HG02852 (cell line): ENCODE measurements around the gene ASPSCR1.
"Not testable (repeated sequence)": the region's sequence is repeated elsewhere in the genome, so short reads cannot be mapped to it uniquely, and the experiment has no call there.

Experiments
- ATAC-seq: cut with Tn5 transposase; IDR thresholded peaks from one replicate; pipeline ENCODE4 v1.9.1; 2021; ENCODE audit warnings: mild to moderate bottlenecking, moderate library complexity; ENCODE audit not compliant: unreplicated experiment

Gene ASPSCR1

DNA sequence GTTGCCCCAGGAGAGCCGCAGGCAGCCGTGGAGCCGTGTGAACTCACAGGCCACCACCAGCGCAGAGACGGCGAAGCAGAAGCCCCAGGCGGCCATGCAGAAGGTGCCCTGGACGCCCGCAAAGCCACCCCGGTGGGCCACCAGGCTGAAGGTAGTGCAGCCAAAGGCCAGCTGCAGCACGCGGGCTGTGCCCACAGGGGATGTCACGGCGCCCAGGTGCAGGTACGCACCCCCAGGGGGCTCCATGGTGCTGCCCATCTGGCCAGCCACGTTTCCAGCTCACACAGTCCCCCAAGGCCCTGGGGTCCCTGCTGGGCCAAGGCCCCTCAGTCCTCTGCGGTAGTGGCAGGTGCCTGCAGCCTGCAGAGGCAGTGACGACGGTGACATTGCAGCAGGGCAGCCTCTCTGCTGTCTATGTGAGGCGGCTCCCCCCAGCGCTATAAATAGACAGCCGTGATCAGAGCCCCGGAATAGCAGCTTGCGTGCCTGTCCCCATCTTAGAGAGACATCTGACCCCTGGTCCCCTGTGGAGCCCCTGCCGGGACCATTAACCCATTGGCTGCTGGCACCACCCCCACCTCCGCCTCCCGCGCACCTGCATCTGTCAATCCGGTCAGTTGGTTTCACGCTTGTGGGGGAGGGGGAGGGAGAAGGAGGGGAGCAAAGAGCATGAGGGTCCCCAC is 35.8 kb upstream of the ASPSCR1 start:
- ATAC-seq: no peak

DNA sequence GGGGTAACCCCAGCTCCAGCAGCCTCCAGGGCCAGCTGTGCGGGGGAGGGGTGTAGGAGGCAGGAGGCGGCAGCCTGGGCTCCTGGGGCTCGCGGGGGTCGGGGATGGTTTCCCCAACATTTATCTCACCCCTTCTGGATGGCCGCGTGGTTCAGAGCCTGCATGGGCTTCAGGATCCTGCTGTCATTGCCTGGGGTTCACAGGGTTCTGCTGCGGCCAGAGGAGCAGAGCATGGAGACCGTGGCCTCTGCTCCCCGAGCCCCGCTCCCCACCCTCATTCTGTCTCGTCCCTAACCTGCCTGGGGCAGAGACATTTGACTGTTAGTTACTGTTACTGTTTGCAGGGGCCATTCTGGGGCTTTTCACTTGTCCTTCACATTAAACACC is 35.3 kb upstream of the ASPSCR1 start:
- no peak for ATAC-seq

GRCh38 chr17:81944858-81945257 is 32.6 kb upstream of the ASPSCR1 start:
- ATAC-seq: no peak

- ATAC-seq: no peak
These were observed 30.2 kb upstream of the ASPSCR1 start, which contains the start of gene MYADML2 for GRCh38 chr17:81947189-81947588. TSS of gene MYADML2 (minus strand) at chr17:81947233. CDS start at chr17:81941741, 5,492 bp downstream.

DNA sequence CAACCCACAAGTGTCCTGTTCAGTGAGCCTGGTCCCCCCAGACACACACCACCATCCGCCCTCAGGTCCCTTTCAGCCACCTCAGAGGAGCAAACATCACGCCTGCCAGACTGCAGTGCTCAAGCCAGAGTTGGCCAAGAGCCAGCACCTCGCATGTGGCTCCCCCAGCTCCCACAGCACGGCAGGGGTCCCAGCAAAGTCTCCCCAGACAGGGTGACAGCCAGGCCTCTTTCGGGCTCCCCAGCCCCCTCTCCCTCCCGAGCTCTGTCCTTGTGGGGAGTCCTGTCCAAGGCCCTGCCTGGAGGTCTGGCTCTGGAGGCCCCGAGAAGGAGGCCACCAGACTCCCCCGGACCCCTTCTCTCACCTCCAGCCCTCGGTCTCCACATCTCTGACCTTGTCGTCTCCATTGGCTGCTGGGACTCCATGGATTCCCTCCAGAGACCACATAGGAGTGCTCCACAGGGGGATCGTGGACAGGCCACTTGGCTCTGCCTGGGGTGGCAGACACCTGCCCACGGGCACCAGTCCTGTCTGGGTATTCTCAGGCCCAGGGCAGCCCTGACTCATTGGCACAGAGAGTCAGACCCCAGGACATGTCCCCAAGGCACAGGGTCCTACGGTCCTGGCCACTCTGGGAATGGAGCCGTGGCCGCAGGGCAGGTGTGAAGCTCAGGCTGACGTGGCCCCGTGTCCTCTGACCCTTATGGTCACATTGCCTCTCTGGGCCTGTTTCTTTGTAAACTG is 28.6 kb upstream of the ASPSCR1 start:
- no peak for ATAC-seq

DNA sequence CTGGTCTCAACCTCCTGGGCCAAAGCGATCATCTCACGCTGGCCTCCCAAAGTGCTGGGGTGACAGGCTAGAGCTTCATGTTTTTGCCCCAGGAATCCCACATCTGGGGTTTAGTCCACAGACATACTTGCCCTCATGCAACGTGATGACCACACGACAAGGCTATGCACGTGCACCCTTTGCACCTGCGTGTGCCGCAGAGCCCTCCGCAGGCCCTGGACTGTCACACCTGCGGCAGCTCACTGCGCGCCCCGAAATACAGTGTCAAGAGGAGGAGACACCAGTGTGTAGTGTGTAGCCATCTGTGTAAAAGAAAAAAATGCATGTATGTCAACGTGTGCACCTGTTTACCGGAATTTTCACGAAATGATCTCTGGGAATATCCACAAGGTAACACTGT is 26.9 kb upstream of the ASPSCR1 start:
- ATAC-seq: no peak

GRCh38 chr17:81951785-81952684 is 25.4 kb upstream of the ASPSCR1 start:
- no peak for ATAC-seq

DNA sequence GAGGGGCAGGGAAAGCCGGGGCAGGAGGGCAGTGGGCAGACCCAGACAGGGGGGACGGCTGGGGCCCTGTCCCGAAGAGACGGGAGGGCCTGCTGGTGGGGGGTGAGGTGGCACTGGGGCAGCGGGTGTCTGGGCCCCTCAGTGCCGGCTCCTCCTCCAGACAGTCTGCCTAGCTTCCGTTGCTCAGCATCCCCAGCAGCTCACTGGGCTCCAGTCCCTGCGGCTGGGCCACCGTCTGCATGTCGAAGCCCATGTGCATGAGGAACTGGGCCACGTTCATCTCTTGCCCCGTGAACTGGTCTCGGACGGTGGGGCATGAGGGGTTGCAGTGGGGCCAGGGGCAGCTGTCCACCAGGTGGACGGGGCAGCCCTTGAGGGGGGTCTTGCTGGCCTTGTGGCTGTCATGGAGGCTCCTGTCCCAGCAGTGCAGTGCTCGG is 24.6 kb upstream of the ASPSCR1 start:
- ATAC-seq: no peak

- not testable (repeated sequence) for ATAC-seq
These were observed 24.0 kb upstream of the ASPSCR1 start for GRCh38 chr17:81953443-81953842.

- ATAC-seq: no peak
These were observed 23.0 kb upstream of the ASPSCR1 start for GRCh38 chr17:81954131-81955057.

DNA sequence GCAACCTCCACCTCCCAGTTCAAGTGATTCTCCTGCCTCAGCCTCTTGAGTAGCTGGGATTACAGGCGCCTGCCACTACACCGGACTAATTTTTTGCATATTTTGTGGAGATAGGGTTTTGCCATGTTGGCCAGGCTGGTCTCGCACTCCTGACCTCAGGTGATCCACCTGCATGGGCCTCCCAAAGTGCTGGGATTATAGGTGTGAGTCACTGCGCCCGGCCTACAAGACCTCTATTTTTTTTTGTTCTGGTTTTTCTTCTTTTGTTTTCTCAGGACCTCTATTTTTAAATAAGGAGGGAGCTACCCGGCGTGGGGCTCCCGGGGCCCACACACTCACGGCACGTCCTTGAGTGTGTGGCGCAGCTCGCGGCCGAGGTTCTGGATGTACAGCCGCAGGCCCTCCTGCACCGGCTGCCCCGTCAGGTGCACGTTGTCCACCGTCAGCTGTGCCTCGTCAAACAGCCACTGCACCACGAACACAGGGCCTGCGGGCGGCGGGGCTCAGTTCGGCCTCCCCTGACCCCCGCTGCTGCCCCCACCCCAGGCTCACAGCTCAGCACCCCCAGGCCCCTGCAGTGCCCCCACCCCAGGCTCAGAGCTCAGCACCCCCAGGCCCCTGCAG is 22.3 kb upstream of the ASPSCR1 start:
- ATAC-seq: no peak

- no peak for ATAC-seq
These were observed 21.5 kb upstream of the ASPSCR1 start for GRCh38 chr17:81955756-81956544.

DNA sequence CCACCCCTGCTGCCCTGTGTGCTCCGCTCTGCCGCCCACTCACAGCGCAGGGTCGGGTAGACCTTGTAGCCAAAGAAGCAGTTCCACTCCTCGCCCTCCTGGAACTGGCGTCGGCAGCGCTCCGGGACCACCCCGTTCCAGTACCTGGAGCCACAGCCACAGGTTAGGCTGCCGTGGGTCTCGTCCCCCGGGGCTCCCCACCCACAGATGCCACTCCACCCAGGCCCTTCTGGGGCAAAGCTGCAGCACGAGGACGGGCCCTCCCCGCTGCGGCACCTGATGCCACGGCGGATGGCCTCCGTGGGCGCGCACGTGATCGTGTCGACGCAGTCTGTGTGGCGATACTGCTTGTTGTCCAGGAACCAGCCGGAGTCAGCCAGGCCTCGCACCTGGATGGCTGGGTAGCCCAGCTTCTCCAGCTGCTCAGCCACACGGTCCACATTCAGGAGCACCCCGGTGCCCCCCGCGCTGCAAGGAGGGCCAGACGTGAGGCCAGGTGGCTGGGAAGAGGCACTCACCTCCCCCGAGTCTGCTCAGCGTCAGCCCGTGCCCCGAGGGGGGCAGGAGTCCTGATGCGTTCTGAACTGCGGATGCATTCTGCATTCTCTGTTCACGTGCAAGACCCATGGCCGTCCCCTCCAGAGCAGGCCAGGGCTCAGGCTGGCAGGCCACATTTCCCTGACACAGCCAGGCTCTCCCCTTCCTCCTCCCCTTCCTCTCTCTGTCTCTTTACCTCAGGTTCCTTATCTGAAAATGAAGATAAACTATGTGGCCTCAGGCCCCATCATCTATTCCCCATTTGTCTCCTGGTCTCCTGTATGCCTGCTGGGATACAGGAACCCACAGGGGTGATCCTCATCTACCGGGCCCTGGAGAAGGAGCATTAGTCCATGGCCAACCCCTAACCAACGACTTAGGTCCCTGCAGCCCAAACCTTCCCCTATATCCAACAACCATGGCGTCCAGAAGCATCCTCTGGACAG is 20.5 kb upstream of the ASPSCR1 start:
- no peak for ATAC-seq

DNA sequence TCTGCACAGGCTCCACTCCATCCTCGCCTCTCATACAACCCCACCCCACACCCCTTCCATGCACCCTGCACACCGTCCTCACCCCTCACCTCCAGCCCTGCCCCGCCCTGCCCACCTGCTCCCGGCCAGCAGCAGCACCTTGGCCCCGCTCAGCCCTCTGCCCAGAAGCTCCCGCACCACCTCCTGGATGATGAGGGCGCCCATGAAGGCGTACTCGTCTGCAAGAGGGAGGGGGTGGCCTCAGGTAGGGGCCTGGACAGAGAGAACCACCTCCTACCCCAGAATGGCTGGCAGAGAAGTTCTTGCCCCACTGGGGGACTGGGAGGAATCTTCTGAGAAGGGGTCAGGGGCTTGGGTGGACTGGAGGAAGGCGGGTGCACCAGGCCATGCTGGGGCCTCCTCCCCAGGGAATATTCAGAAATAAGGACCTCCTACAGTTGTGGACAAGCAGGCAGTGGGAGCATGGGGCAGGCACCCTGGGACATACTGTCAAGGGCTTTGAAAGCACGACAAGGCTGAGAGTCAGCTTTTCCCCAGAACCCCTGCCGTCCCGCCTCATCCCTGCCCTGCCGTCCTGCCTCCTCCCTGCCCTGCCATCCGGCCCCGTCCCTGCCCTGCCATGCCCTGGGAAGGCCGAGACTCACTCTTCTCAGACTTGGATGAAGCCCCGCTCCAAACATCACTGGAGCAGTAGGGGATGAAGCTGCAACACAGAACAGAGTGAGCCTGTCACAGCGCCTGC is 19.6 kb upstream of the ASPSCR1 start:
- no peak for ATAC-seq

DNA sequence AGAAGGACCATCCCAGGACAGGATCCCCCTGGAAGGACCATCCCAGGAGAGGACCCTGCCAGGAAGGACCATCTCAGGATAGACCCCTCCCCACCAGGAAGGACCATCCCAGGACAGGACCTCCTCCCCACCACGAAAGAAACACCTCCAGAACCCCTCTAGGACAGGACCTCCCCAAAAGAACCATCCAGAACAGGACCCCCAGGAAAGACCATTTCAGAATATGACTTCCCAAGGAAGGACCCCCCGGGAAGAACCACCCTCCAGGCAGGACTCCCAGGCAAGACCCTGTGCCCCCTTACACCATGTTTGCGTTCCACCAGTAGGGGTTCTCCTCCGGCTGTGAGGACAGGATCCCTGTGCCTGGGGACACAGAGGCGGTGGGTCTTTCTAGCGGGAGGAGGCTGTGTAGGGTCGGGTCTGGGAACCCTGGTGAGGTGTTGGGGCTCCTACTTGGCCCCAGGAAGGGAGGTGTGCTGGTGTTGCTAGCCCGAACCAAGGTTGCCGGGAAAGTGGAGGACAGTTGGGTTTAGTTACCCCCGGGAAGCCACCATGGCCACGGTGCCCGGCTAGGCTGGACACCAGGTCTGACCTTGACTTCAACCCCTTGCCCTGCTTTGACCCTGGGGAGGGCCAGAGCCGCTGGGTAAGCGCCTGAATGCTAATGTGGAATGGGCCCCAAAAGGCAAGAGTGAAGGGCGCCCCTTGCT is 18.6 kb upstream of the ASPSCR1 start:
- ATAC-seq: no peak

DNA sequence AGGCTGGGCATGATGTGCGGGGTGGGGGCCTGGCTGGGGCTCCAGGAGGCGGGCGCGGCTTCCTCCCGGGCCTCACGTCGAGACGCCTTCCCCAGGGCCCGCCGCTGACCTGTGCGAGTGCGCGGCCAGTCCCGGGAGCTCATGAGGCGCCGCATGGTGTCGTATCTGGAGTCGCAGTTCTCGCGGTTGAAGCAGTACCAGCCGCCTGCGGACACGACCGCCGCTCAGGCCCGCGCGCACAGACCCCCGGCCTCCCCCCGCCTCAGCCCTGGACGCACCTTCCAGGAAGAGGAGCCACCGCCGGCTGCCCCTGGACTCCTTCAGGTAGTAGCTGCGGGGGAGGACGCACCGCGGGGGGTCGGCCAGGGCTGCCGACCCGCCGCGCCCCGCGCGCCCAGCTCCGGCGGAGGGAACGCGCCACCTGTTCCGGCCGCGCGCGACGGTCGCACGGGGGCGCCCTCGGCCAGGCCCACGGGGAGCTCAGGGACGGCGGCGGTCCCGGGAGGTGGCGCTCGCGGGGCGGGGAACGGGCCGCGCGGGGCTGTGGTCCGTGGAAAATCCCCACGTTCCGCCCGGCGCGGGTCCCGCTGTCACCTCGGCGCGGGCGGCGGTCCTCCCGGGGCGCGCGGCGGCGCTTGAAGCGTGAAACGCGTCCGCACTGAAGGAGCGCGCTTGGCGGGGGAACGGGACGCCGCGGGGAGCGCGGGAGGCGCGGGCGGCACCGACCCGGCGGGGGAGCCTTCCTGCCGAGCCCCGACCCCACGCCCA is 17.9 kb upstream of the ASPSCR1 start:
- ATAC-seq: no peak
